AG20443 (cell line): ENCODE measurements around the gene CD1B.
"Not testable (repeated sequence)": the region's sequence is repeated elsewhere in the genome, so short reads cannot be mapped to it uniquely, and the experiment has no call there.

Experiments
- DNase-seq: peaks from one replicate; pipeline ENCODE4 v3.0.0; 2012; ENCODE audit warnings: low spot score, mixed read lengths

CD1B gene

GRCh38 chr1:158331481-158332150 lies at the start of gene CD1B:
Gene CD1B (minus strand): TSS chr1:158331531. CDS start chr1:158331423, 108 bp downstream.
- DNase-seq, result no peak

- no peak for DNase-seq
Observed at GRCh38 chr1:158374860-158375259, 43.5 kb upstream of the CD1B start.

- not testable (repeated sequence) for DNase-seq
Observed at GRCh38 chr1:158374101-158374500, 42.8 kb upstream of the CD1B start.

GRCh38 chr1:158371188-158371953 lies 40.0 kb upstream of the CD1B start:
- DNase-seq, result no peak

- no peak for DNase-seq
Observed at GRCh38 chr1:158366783-158367182, 35.5 kb upstream of the CD1B start.

GRCh38 chr1:158362941-158363340 lies 31.6 kb upstream of the CD1B start:
- no peak for DNase-seq

GRCh38 chr1:158362482-158362881 lies 31.2 kb upstream of the CD1B start:
- no peak for DNase-seq

GRCh38 chr1:158357441-158357840 lies 26.1 kb upstream of the CD1B start:
- no peak for DNase-seq

- DNase-seq, result no peak
Observed at GRCh38 chr1:158356616-158357015, 25.3 kb upstream of the CD1B start.

GRCh38 chr1:158355773-158356285 lies 24.5 kb upstream of the CD1B start:
- DNase-seq, result no peak

- DNase-seq, result no peak
Observed at GRCh38 chr1:158354255-158354654, 22.9 kb upstream of the CD1B start.

- DNase-seq, result no peak
Observed at GRCh38 chr1:158353303-158354075, 22.2 kb upstream of the CD1B start, which contains the start of gene CD1E. Gene CD1E (plus strand): TSS chr1:158353894. CDS start chr1:158353989, 95 bp downstream.

- DNase-seq, result not testable (repeated sequence)
Observed at GRCh38 chr1:158348946-158349345, 17.6 kb upstream of the CD1B start.

GRCh38 chr1:158336413-158336812 lies 5.1 kb upstream of the CD1B start:
- DNase-seq, result not testable (repeated sequence)

- DNase-seq, result no peak
Observed at GRCh38 chr1:158335213-158335532, 3.8 kb upstream of the CD1B start.

- no peak for DNase-seq
Observed at GRCh38 chr1:158334526-158335212, 3.3 kb upstream of the CD1B start.

GRCh38 chr1:158333405-158334155 lies 2.2 kb upstream of the CD1B start:
- DNase-seq, result no peak

GRCh38 chr1:158331106-158331425 lies 265 bp downstream of the CD1B start:
- no peak for DNase-seq

GRCh38 chr1:158330391-158331105 lies 783 bp downstream of the CD1B start:
- DNase-seq, result no peak

GRCh38 chr1:158329733-158330132 lies 1.6 kb downstream of the CD1B start:
- no peak for DNase-seq

GRCh38 chr1:158329300-158329699 lies 2.0 kb downstream of the CD1B start:
- no peak for DNase-seq
